Activated B cell treated with CpG ODN at 0.5 μM for 24 hours (primary cell): ENCODE measurements around the gene FAM162A. TPM values are rescaled to one million over a fixed set of nuclear protein-coding genes. Genes with fewer than 3 reads are reported as not detected.
"Not testable (repeated sequence)": the region's sequence is repeated elsewhere in the genome, so short reads cannot be mapped to it uniquely, and the experiment has no call there.

Experiments used
- ATAC-seq: fragments of 200-7000 bp; cut with Tn5 transposase; one replicate; pipeline ENCODE4 v1.10.0; 2021; ENCODE audit warnings: low read depth, mild to moderate bottlenecking, moderate library complexity
- CTCF ChIA-PET: fragments of 350-600 bp; sonication (Branson Sonifier 250); formaldehyde crosslinking; loops from one replicate; lab custom pipeline; 2021; ENCODE audit warnings: antibody characterized with exemption; lab: Charles Lee
- POLR2A ChIA-PET: fragments of 350-600 bp; sonication (Branson Sonifier 250); formaldehyde crosslinking; loops from one replicate; lab custom pipeline; 2021; ENCODE audit warnings: antibody characterized with exemption; lab: Charles Lee
- DNase-seq: peaks from one replicate; pipeline ENCODE4 v3.0.0; 2022
- H3K27ac Mint-ChIP-seq: one replicate; pipeline ENCODE4 v1.8.0; 2020; ENCODE audit warnings: mixed read lengths
- H3K27me3 Mint-ChIP-seq: one replicate; pipeline ENCODE4 v1.8.0; 2021; ENCODE audit warnings: mixed read lengths
- H3K36me3 Mint-ChIP-seq: one replicate; pipeline ENCODE4 v1.8.0; 2021; ENCODE audit warnings: low read depth, mixed read lengths
- H3K4me1 Mint-ChIP-seq: one replicate; pipeline ENCODE4 v1.8.0; 2021; ENCODE audit warnings: mixed read lengths
- H3K4me3 Mint-ChIP-seq: one replicate; pipeline ENCODE4 v1.8.0; 2020; ENCODE audit warnings: mild to moderate bottlenecking, mixed read lengths
- H3K9me3 Mint-ChIP-seq: one replicate; pipeline ENCODE4 v1.8.0; 2020; ENCODE audit warnings: mixed read lengths
- intact Hi-C: fragments of 100-400 bp; cut with micrococcal nuclease; formaldehyde crosslinking; loops from one replicate; pipeline ENCODE4 v1.15.1; 2024
- total RNA-seq: library from RNA; stranded (reverse); gene quantifications from 2 replicates; pipeline ENCODE4 v1.2.3, GENCODE V29; 2022
- TF ChIP-seq, protein P1 (sequence below): fragments of 200-600 bp; IDR thresholded peaks from one replicate; pipeline ENCODE4 v1.8.0; 2022; ENCODE audit warnings: antibody characterized with exemption, mild to moderate bottlenecking

FAM162A gene
- total RNA-seq, 1 donor from 2014 or later, result 28.5 TPM

DNA sequence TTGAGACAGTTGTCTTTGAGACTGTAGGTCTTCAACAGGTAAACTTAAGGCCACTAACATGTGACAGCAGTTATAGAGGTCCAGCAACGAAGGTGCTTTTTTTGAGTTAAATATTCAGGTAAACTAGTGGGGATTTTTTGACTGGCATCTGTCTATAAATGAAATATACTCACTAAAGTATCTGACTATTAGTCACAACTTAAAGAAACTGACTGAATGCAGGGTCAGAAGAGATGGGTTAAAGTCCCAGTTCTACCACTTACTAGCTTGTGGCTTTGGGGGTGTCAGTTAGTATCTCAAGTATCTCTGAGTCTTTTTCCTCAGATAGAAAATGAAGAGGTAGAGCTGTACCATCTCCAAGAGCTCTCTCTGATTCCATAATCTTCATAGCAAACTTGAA is 18.9 kb upstream of the FAM162A start:
- no peak for ATAC-seq
- intact Hi-C loops, result no loop called here
- ChIA-PET CTCF (no interaction called here), POLR2A (interaction anchor here (2.3 kb wide), 1 partner anchor 18 kb away, joined by 6 read pairs; the partner anchor contains the start of gene MIX23)
- Mint-ChIP-seq H3K36me3 (peaks cover 74% of the 10 kb centered on the region), H3K27ac (no peak overlapping the region), H3K4me1 (no peaks in the 10 kb centered on the region), H3K27me3 (no peaks in the 10 kb centered on the region), H3K9me3 (no peaks in the 10 kb centered on the region), H3K4me3 (no peak overlapping the region)
- DNase-seq, result no peak
- TF ChIP-seq, protein P1, sequence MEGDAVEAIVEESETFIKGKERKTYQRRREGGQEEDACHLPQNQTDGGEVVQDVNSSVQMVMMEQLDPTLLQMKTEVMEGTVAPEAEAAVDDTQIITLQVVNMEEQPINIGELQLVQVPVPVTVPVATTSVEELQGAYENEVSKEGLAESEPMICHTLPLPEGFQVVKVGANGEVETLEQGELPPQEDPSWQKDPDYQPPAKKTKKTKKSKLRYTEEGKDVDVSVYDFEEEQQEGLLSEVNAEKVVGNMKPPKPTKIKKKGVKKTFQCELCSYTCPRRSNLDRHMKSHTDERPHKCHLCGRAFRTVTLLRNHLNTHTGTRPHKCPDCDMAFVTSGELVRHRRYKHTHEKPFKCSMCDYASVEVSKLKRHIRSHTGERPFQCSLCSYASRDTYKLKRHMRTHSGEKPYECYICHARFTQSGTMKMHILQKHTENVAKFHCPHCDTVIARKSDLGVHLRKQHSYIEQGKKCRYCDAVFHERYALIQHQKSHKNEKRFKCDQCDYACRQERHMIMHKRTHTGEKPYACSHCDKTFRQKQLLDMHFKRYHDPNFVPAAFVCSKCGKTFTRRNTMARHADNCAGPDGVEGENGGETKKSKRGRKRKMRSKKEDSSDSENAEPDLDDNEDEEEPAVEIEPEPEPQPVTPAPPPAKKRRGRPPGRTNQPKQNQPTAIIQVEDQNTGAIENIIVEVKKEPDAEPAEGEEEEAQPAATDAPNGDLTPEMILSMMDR, result no peak

DNA sequence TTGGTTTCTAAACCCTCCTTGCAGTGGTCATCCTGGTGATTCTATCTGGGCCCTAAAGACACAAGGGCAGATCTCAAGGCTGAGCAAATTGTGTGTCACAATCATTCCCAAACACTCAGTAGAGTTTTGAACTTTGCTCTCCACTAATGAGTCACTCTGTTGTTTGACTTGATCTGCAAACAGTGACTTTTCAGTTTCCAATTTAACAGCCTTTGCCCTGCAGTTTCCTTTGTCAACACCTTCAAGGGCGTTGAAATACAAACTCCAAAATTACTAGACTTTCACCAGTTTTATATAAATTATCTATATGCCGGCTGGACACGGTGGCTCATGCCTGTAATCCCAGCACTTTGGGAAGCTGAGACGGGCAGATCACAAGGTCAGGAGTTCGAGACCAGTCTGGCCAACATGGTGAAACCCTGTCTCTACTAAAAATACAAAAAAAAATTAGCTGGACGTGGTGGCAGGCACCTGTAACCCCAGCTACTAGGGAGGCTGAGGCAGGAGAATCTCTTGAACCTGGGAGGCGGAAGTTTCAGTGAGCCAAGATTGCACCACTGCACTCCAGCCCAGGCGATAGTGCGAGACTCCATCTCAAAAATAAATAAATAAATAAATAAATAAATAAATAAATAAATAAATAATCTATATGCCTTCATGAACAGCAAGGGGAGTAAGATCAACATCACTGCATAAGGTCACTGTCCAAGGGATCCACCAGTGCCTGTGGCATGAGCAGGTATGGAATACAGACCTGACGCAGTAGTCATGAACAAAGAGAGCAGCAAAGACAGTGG is 18.2 kb upstream of the FAM162A start:
- POLR2A ChIA-PET, result interaction anchor here (2.3 kb wide), 1 partner anchor 17 kb away, joined by 6 read pairs; the partner anchor contains the start of gene MIX23

DNA sequence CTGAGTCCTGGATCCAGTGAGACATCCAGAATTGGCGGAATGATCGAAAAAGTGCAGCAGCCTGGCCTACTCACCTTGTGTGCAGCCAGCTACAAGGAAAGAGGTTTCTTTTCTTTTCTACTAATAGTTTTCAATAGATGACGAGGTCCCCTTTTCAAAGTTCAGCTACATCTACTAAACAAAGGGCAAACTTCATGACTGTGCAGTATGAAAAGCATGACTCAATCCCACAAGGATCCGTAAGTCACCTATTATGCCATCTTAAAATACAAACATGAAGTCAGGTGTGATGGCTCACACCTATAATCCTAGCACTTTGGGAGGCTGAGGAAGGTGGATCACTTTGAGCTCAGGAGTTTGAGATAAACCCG is 17.6 kb upstream of the FAM162A start:
- CTCF ChIA-PET, result no interaction called here
- Mint-ChIP-seq H3K4me3 (no peak overlapping the region), H3K27ac (no peak overlapping the region), H3K9me3 (no peaks in the 10 kb centered on the region), H3K36me3 (peaks cover 79% of the 10 kb centered on the region), H3K27me3 (no peaks in the 10 kb centered on the region), H3K4me1 (no peaks in the 10 kb centered on the region)
- ATAC-seq, result no peak
- TF ChIP-seq, protein P1, result no peak
- POLR2A ChIA-PET, result no interaction called here
- no peak for DNase-seq
- intact Hi-C loops, result no loop called here

More for the DNA sequence above, 18.2 kb upstream of the FAM162A start:
- H3K36me3 Mint-ChIP-seq, result peaks cover 77% of the 10 kb centered on the region
- H3K27me3 Mint-ChIP-seq, H3K27ac Mint-ChIP-seq, intact Hi-C loops, H3K4me3 Mint-ChIP-seq, H3K4me1 Mint-ChIP-seq, H3K9me3 Mint-ChIP-seq, CTCF ChIA-PET, DNase-seq, ATAC-seq: not testable (repeated sequence)

DNA sequence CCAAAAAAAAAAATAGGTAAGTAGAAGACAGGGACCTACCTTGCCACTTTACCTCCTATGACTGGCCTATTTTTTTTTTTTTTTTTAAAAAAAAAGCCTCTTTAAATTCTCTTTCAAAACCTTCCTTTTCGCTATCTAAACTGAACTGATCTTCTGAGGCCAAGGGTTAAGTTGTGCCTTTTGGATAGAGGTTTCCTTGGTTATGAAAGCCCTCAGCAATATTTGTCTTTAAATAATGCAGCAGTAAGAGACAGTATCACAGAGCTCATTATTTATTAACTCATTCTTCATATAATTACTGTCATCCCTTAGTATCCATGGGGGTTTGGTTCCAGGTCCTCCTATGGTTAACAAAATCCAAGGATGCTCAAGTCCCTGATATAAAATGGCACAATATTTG is 9.9 kb upstream of the FAM162A start:
- Mint-ChIP-seq H3K27me3 (no peaks in the 10 kb centered on the region), H3K9me3 (no peaks in the 10 kb centered on the region), H3K36me3 (peaks cover 37% of the 10 kb centered on the region), H3K4me1 (peaks cover 4% of the 10 kb centered on the region), H3K27ac (no peak overlapping the region), H3K4me3 (no peak overlapping the region)
- DNase-seq, result no peak
- TF ChIP-seq, protein P1, result no peak
- ATAC-seq, result no peak
- POLR2A ChIA-PET, result no interaction called here
- CTCF ChIA-PET, result no interaction called here
- intact Hi-C loops, result no loop called here

DNA sequence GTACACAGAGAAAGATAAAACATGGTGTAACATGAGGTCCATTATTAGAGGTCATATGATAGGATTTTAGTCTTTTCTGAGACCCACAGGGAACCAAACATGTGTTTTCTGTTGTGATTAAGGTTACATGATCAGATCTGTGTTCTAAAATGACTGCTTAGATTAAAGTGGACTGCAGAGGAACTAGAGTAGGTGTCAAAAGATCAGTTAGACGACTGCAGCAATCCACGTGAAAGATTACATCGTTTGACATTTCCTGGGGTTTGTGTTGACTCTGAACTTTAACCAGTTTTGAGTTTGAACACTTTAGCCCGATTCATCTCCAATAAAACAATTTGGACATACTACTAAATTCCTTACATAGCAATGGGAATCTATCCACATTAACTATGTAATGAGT is 6.0 kb upstream of the FAM162A start:
- intact Hi-C loops, result no loop called here

More for the DNA sequence above, 6.0 kb upstream of the FAM162A start:
- ATAC-seq (no peak), DNase-seq (no peak)
- Mint-ChIP-seq H3K4me3 (no peak overlapping the region), H3K27ac (no peak overlapping the region), H3K36me3 (peaks cover 22% of the 10 kb centered on the region), H3K9me3 (no peaks in the 10 kb centered on the region), H3K4me1 (peaks cover 19% of the 10 kb centered on the region), H3K27me3 (no peaks in the 10 kb centered on the region)
- ChIA-PET POLR2A (no interaction called here), CTCF (no interaction called here)
- TF ChIP-seq, protein P1, result no peak
